Osteoblast (primary cell): ENCODE results near the gene PTPN2. TPM values are rescaled to one million over a fixed set of nuclear protein-coding genes. Genes with fewer than 3 reads are reported as not detected.
A peak's percentile ranks its signal among the peaks of the same experiment; 100 is the strongest.

Source experiments
- DNase-seq: peaks from one replicate; pipeline ENCODE4 v3.0.0; 2011; ENCODE audit warnings: low spot score, mixed read lengths; ENCODE audit not compliant: insufficient read length; ENCODE audit errors: missing footprints
- H2AFZ ChIP-seq: 2 replicates; pipeline ENCODE4 v1.6.0; 2011; ENCODE audit warnings: mild to moderate bottlenecking, low read length
- H3K27ac ChIP-seq: 2 replicates; pipeline ENCODE4 v1.5.1; 2011; ENCODE audit warnings: mild to moderate bottlenecking, low read depth, low read length, moderate library complexity
- H3K27me3 ChIP-seq: 2 replicates; pipeline ENCODE4 v1.6.0; 2012; ENCODE audit warnings: mild to moderate bottlenecking, control low read depth, inconsistent platforms, low read length, moderate library complexity; ENCODE audit not compliant: insufficient read depth
- H3K36me3 ChIP-seq: 2 replicates; pipeline ENCODE4 v1.5.1; 2011; ENCODE audit warnings: mild to moderate bottlenecking, low read length, control low read depth, moderate library complexity; ENCODE audit not compliant: insufficient read depth
- H3K4me1 ChIP-seq: 2 replicates; pipeline ENCODE4 v1.5.1; 2011; ENCODE audit warnings: mild to moderate bottlenecking, low read length, control low read depth, moderate library complexity; ENCODE audit not compliant: insufficient read depth
- H3K4me2 ChIP-seq: 2 replicates; pipeline ENCODE4 v1.6.0; 2011; ENCODE audit warnings: mild to moderate bottlenecking, low read length; ENCODE audit not compliant: insufficient read depth
- H3K4me3 ChIP-seq: fragments of 200-600 bp; sonication (generic); 3 replicates; pipeline ENCODE4 v1.5.1; 2012; ENCODE audit warnings: mild to moderate bottlenecking, low read length, inconsistent platforms; ENCODE audit not compliant: insufficient read depth
- H3K79me2 ChIP-seq: 2 replicates; pipeline ENCODE4 v1.6.0; 2012; ENCODE audit warnings: mild to moderate bottlenecking, low read length, control low read depth, inconsistent platforms; ENCODE audit not compliant: insufficient read depth
- H3K9me3 ChIP-seq: 2 replicates; pipeline ENCODE4 v1.5.1; 2011; ENCODE audit warnings: low read depth, low read length, control low read depth
- H4K20me1 ChIP-seq: 2 replicates; pipeline ENCODE4 v1.6.0; 2012; ENCODE audit warnings: mild to moderate bottlenecking, low read length, control low read depth; ENCODE audit not compliant: insufficient read depth
- total RNA-seq: library from RNA; depleted of rRNA; stranded (reverse); fragments of >200 nt; gene quantifications from 2 replicates; pipeline ENCODE4 v1.2.3, GENCODE V29; 2012
- TF ChIP-seq, protein P1 (sequence below): IDR thresholded peaks from 2 replicates; pipeline ENCODE4 v1.5.1; 2011; ENCODE audit warnings: mild to moderate bottlenecking, low read depth, low read length, moderate library complexity; ENCODE audit errors: extremely low read depth

PTPN2 gene
- total RNA-seq, 1 donor = 37.6 TPM

GRCh38 chr18:12922266-12922665 is 38.2 kb upstream of the PTPN2 start:
- Histone ChIP-seq H3K4me1 (peaks cover 2% of the 10 kb centered on the region), H3K4me2 (no peak overlapping the region), H2AFZ (no peak overlapping the region), H3K4me3 (no peak overlapping the region), H3K36me3 (no peaks in the 10 kb centered on the region), H3K9me3 (no peaks in the 10 kb centered on the region), H3K27me3 (no peaks in the 10 kb centered on the region), H4K20me1 (no peaks in the 10 kb centered on the region), H3K27ac (no peak overlapping the region), H3K79me2 (no peaks in the 10 kb centered on the region)
- DNase-seq = no peak
- TF ChIP-seq, protein P1, sequence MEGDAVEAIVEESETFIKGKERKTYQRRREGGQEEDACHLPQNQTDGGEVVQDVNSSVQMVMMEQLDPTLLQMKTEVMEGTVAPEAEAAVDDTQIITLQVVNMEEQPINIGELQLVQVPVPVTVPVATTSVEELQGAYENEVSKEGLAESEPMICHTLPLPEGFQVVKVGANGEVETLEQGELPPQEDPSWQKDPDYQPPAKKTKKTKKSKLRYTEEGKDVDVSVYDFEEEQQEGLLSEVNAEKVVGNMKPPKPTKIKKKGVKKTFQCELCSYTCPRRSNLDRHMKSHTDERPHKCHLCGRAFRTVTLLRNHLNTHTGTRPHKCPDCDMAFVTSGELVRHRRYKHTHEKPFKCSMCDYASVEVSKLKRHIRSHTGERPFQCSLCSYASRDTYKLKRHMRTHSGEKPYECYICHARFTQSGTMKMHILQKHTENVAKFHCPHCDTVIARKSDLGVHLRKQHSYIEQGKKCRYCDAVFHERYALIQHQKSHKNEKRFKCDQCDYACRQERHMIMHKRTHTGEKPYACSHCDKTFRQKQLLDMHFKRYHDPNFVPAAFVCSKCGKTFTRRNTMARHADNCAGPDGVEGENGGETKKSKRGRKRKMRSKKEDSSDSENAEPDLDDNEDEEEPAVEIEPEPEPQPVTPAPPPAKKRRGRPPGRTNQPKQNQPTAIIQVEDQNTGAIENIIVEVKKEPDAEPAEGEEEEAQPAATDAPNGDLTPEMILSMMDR = no peak

- TF ChIP-seq, protein P1 = no peak
- H3K79me2 ChIP-seq = no peaks in the 10 kb centered on the region
- H3K4me1 ChIP-seq = peaks cover 2% of the 10 kb centered on the region
- H3K9me3 ChIP-seq = no peaks in the 10 kb centered on the region
- H3K4me3 ChIP-seq = no peak overlapping the region
- H4K20me1 ChIP-seq = no peaks in the 10 kb centered on the region
- no peak for DNase-seq
- no peak overlapping the region for H2AFZ ChIP-seq
- H3K27ac ChIP-seq = no peak overlapping the region
- H3K27me3 ChIP-seq = no peaks in the 10 kb centered on the region
- no peaks in the 10 kb centered on the region for H3K36me3 ChIP-seq
- no peak overlapping the region for H3K4me2 ChIP-seq
Measured at GRCh38 chr18:12921178-12921577, 37.1 kb upstream of the PTPN2 start.

GRCh38 chr18:12911929-12912703 is 28.1 kb upstream of the PTPN2 start:
- Histone ChIP-seq H3K4me3 (no peak overlapping the region), H3K4me1 (peaks cover 14% of the 10 kb centered on the region), H3K27ac (no peak overlapping the region), H2AFZ (no peak overlapping the region), H3K9me3 (no peaks in the 10 kb centered on the region), H3K36me3 (no peaks in the 10 kb centered on the region), H3K4me2 (no peak overlapping the region), H4K20me1 (no peaks in the 10 kb centered on the region), H3K79me2 (no peaks in the 10 kb centered on the region), H3K27me3 (no peaks in the 10 kb centered on the region)
- DNase-seq = no peak
- TF ChIP-seq, protein P1 = no peak

GRCh38 chr18:12911025-12911928 is 27.2 kb upstream of the PTPN2 start:
- H3K79me2 ChIP-seq = no peaks in the 10 kb centered on the region
- no peaks in the 10 kb centered on the region for H3K27me3 ChIP-seq
- DNase-seq = peak; percentile 54
- peaks cover 23% of the 10 kb centered on the region for H3K4me1 ChIP-seq
- peak overlapping the region; percentile 84 for H2AFZ ChIP-seq
- no peaks in the 10 kb centered on the region for H3K9me3 ChIP-seq
- H3K4me2 ChIP-seq = peak overlapping the region; percentile 36
- no peaks in the 10 kb centered on the region for H4K20me1 ChIP-seq
- no peak overlapping the region for H3K27ac ChIP-seq
- H3K36me3 ChIP-seq = no peaks in the 10 kb centered on the region
- TF ChIP-seq, protein P1 = no peak
- H3K4me3 ChIP-seq = no peak overlapping the region
